ENCODE measurements around the gene EIF5B. TPM values are rescaled to one million over a fixed set of nuclear protein-coding genes. Genes with fewer than 3 reads are reported as not detected.

Gene EIF5B
- total RNA-seq, 1 donor from 2014 or later: 84.7 TPM

DNA sequence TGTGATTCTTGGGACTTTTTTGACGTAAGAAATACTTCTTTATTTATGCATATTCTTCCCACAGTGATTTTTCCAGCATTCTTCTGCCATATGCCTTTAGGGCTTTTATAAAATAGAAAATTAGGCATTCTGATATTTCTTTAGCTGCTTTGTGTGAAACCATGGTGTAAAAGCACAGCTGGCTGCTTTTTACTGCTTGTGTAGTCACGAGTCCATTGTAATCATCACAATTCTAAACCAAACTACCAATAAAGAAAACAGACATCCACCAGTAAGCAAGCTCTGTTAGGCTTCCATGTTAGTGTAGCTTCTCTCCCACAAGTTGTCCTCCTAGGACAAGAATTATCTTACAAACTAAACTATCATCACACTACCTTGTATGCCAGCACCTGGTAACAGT is 62.6 kb downstream of the EIF5B start:
- H3K36me3 Mint-ChIP-seq (ENCODE audit: low read depth): peaks cover 66% of the 10 kb centered on the region
- no peaks in the 10 kb centered on the region for H3K9me3 Mint-ChIP-seq
- H3K27ac Mint-ChIP-seq: no peak overlapping the region
- peaks cover 11% of the 10 kb centered on the region for H3K4me1 Mint-ChIP-seq (ENCODE audit: low read depth)
- H3K27me3 Mint-ChIP-seq (ENCODE audit: insufficient read depth): no peaks in the 10 kb centered on the region
- DNase-seq (ENCODE audit: low spot score): no peak
- H3K4me3 Mint-ChIP-seq: no peak overlapping the region
- intact Hi-C loops (cut with micrococcal nuclease): loop anchor here (5.0 kb wide), 1 partner anchor 93 kb away; the partner anchor contains the start of gene REV1

DNA sequence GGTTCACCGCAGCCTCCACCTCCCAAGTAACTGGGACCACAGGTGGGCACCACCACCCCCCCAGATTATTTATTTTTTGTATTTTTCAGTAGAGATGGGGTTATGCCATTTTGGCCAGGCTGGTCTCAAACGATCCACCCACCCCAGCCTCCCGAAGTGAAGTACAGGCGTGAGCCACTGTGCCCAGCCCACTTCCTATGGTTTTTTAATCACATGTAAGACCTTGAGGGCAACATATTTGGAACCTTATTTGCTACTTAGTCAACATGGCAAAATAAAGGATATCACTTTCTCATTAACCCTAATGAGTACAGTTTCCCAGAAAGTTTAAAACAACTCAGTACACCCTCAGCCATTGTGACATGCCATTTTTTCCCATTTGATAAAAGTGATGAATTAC is 64.7 kb downstream of the EIF5B start:
- peaks cover 58% of the 10 kb centered on the region for H3K36me3 Mint-ChIP-seq (ENCODE audit: low read depth)
- H3K27ac Mint-ChIP-seq: no peak overlapping the region
- no peak for DNase-seq (ENCODE audit: low spot score)
- no peaks in the 10 kb centered on the region for H3K9me3 Mint-ChIP-seq
- peaks cover 11% of the 10 kb centered on the region for H3K4me1 Mint-ChIP-seq (ENCODE audit: low read depth)
- no peaks in the 10 kb centered on the region for H3K27me3 Mint-ChIP-seq (ENCODE audit: insufficient read depth)
- intact Hi-C loops (cut with micrococcal nuclease): loop anchor here (5.0 kb wide), 1 partner anchor 90 kb away; the partner anchor contains the start of gene REV1
- H3K4me3 Mint-ChIP-seq: no peak overlapping the region

GRCh38 chr2:99403084-99403483 is 65.9 kb downstream of the EIF5B start:
- Mint-ChIP-seq H3K4me3 (no peak overlapping the region), H3K27ac (peak overlapping the region; percentile 1), H3K27me3 (ENCODE audit: insufficient read depth) (no peaks in the 10 kb centered on the region), H3K36me3 (ENCODE audit: low read depth) (peaks cover 50% of the 10 kb centered on the region), H3K9me3 (no peaks in the 10 kb centered on the region), H3K4me1 (ENCODE audit: low read depth) (peaks cover 11% of the 10 kb centered on the region)
- intact Hi-C loops (cut with micrococcal nuclease): loop anchor here (5.0 kb wide), 1 partner anchor 89 kb away; the partner anchor contains the start of gene REV1
- no peak for DNase-seq (ENCODE audit: low spot score)

DNA sequence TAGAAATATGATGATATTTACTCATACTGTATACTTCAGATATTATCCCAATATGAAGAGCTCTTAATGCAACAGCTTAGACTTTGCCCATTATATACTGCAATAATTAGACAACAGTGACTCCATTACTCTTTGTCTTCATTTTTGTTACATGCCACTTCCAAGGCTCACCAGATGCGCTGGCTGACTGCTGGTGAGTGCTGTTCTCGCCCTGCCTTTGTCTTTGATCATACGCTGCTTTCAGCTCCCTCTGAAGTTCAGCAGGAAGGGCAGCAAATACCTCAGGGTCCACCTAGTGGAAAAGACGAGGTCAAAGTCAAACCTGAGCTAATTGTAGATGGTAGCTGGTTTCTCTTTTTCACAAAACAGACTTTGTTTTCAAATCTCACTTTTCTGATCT is 66.3 kb downstream of the EIF5B start:
- intact Hi-C loops (cut with micrococcal nuclease): loop anchor here (5.0 kb wide), 1 partner anchor 89 kb away; the partner anchor contains the start of gene REV1
- H3K36me3 Mint-ChIP-seq (ENCODE audit: low read depth): peaks cover 46% of the 10 kb centered on the region

DNA sequence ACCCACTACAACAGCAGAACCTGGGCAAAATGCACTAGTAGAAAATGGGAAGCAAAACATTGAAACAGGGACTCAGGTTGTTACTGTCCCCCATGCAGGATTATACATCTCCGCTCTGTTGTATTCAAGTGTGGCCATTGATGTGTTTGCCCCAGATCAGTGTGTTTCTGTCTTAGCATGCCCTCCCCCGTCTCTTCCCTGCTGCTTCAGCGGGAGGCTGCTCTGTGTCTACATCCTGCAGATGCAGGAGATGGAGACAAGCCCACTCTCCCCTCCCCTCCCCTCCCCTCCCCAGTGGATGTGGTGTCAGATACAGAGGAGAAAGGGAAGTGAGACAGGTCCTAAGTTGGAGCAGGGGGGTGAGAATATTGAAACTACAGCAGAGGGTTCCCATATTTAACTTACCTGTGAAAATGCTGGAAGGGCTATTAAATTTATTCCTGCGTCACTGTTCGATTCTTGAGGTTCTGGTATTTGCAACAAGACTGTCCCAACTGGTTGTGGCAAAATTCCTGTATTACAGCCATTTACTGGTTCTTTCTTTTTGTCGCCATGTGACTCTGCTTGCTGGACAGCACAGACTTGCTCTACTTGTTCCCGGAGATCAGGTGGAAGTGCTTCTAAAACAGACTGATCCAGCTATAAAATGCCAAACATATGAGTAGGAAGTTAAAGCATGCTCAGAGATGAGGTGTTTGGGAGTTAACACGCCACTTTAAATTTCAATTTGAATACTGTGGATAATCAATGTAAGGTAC is 67.0 kb downstream of the EIF5B start:
- intact Hi-C loops (cut with micrococcal nuclease): loop anchor here (5.0 kb wide), 1 partner anchor 88 kb away; the partner anchor contains the start of gene REV1
- Mint-ChIP-seq H3K27ac (peak overlapping the region; percentile 35), H3K27me3 (ENCODE audit: insufficient read depth) (no peaks in the 10 kb centered on the region), H3K4me3 (no peak overlapping the region), H3K4me1 (ENCODE audit: low read depth) (peaks cover 11% of the 10 kb centered on the region), H3K36me3 (ENCODE audit: low read depth) (peaks cover 39% of the 10 kb centered on the region), H3K9me3 (no peaks in the 10 kb centered on the region)
- no peak for DNase-seq (ENCODE audit: low spot score)

More for the DNA sequence above, 66.3 kb downstream of the EIF5B start:
- H3K9me3 Mint-ChIP-seq: no peaks in the 10 kb centered on the region
- peak overlapping the region; percentile 35 for H3K27ac Mint-ChIP-seq
- H3K4me1 Mint-ChIP-seq (ENCODE audit: low read depth): peaks cover 11% of the 10 kb centered on the region
- DNase-seq (ENCODE audit: low spot score): no peak
- H3K4me3 Mint-ChIP-seq: no peak overlapping the region
- no peaks in the 10 kb centered on the region for H3K27me3 Mint-ChIP-seq (ENCODE audit: insufficient read depth)

DNA sequence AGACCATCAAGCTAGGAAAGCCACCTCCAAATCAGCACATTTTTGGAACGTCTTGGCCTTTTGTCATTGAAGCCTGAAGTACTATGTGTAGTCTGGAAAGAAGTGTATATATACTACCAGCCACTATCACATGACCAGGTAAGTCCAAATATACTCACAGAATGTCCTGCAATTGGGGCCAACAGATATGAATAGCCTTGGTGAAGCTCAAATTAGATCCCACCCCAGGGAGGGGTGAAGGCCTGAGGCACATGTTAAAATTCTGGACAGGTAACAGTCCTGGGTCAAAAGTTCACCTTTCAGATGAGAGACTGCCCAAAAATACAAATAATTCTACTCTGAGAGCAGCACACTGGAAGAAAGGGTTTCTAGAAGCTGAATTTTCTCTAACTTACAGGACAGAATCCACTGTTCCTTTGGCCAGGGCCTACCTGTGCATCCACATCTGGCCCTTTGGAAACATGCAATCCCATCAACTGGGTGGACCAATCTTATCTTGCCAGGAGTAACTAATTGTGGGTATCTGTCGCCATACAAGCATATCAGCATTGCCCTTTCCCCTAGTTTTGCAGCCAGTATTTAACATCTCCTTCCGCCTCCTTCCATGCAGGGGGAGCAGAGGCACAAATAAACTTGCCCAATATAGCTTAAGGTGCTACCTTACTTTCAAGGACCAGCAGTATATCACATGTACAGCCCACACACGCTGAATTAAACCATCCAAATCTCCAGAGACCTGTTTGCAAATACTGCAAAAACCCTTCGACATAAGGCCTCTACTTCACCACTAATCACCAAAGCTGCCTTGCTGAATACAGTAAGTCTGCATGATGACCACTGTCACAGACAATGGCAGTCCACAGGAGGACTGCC is 67.8 kb downstream of the EIF5B start:
- no peak for DNase-seq (ENCODE audit: low spot score)
- Mint-ChIP-seq H3K36me3 (ENCODE audit: low read depth) (peaks cover 31% of the 10 kb centered on the region), H3K4me1 (ENCODE audit: low read depth) (peaks cover 11% of the 10 kb centered on the region), H3K9me3 (no peaks in the 10 kb centered on the region), H3K27me3 (ENCODE audit: insufficient read depth) (no peaks in the 10 kb centered on the region), H3K27ac (no peak overlapping the region), H3K4me3 (no peak overlapping the region)
- intact Hi-C loops (cut with micrococcal nuclease): loop anchor here (5.0 kb wide), 1 partner anchor 87 kb away; the partner anchor contains the start of gene REV1

DNA sequence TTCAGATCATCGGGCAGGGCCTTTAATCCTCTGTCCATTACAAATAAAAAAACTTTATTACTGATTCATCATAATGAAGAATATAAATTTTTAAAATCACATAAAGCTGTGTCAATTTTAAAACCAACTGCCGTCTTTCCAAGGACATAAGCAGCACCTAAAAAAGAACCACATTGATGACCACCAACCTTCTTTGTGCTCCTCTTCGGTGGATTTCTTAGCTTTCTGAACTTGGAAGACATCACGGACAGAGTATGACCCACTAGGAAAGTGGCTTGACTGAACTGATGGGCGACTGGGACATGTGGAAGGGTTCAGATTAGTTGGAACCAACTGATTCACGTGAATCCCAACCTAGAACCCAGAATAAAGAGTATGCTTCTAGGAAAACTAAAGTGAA is 68.9 kb downstream of the EIF5B start:
- DNase-seq (ENCODE audit: low spot score): no peak
- H3K4me1 Mint-ChIP-seq (ENCODE audit: low read depth): peaks cover 11% of the 10 kb centered on the region
- H3K9me3 Mint-ChIP-seq: no peaks in the 10 kb centered on the region
- H3K27me3 Mint-ChIP-seq (ENCODE audit: insufficient read depth): peaks cover 2% of the 10 kb centered on the region
- H3K36me3 Mint-ChIP-seq (ENCODE audit: low read depth): peaks cover 29% of the 10 kb centered on the region
- H3K27ac Mint-ChIP-seq: no peak overlapping the region
- intact Hi-C loops (cut with micrococcal nuclease): no loop called here
- H3K4me3 Mint-ChIP-seq: no peak overlapping the region

- Mint-ChIP-seq H3K27ac (no peak overlapping the region), H3K4me3 (no peak overlapping the region), H3K9me3 (no peaks in the 10 kb centered on the region), H3K36me3 (ENCODE audit: low read depth) (peaks cover 27% of the 10 kb centered on the region), H3K4me1 (ENCODE audit: low read depth) (no peaks in the 10 kb centered on the region), H3K27me3 (ENCODE audit: insufficient read depth) (peaks cover 2% of the 10 kb centered on the region)
- no peak for DNase-seq (ENCODE audit: low spot score)
- intact Hi-C loops (cut with micrococcal nuclease): no loop called here
These were observed 73.1 kb downstream of the EIF5B start for GRCh38 chr2:99410276-99410675.

GRCh38 chr2:99414566-99414965 is 77.4 kb downstream of the EIF5B start:
- intact Hi-C loops (cut with micrococcal nuclease): no loop called here
- Mint-ChIP-seq H3K27me3 (ENCODE audit: insufficient read depth) (peaks cover 2% of the 10 kb centered on the region), H3K4me3 (no peak overlapping the region), H3K4me1 (ENCODE audit: low read depth) (no peaks in the 10 kb centered on the region), H3K27ac (no peak overlapping the region), H3K36me3 (ENCODE audit: low read depth) (peaks cover 27% of the 10 kb centered on the region), H3K9me3 (no peaks in the 10 kb centered on the region)
- no peak for DNase-seq (ENCODE audit: low spot score)

- H3K36me3 Mint-ChIP-seq (ENCODE audit: low read depth): peaks cover 34% of the 10 kb centered on the region
- H3K4me3 Mint-ChIP-seq: no peak overlapping the region
- no peak overlapping the region for H3K27ac Mint-ChIP-seq
- H3K27me3 Mint-ChIP-seq (ENCODE audit: insufficient read depth): no peaks in the 10 kb centered on the region
- H3K4me1 Mint-ChIP-seq (ENCODE audit: low read depth): no peaks in the 10 kb centered on the region
- no peak for DNase-seq (ENCODE audit: low spot score)
- H3K9me3 Mint-ChIP-seq: no peaks in the 10 kb centered on the region
- intact Hi-C loops (cut with micrococcal nuclease): no loop called here
These were observed 80.2 kb downstream of the EIF5B start for GRCh38 chr2:99417396-99417795.

GRCh38 chr2:99420031-99420430 is 82.8 kb downstream of the EIF5B start:
- no peak overlapping the region for H3K4me3 Mint-ChIP-seq
- no peaks in the 10 kb centered on the region for H3K27me3 Mint-ChIP-seq (ENCODE audit: insufficient read depth)
- H3K9me3 Mint-ChIP-seq: no peaks in the 10 kb centered on the region
- H3K27ac Mint-ChIP-seq: no peak overlapping the region
- peaks cover 30% of the 10 kb centered on the region for H3K36me3 Mint-ChIP-seq (ENCODE audit: low read depth)
- H3K4me1 Mint-ChIP-seq (ENCODE audit: low read depth): no peaks in the 10 kb centered on the region
- intact Hi-C loops (cut with micrococcal nuclease): no loop called here
- DNase-seq (ENCODE audit: low spot score): no peak

DNA sequence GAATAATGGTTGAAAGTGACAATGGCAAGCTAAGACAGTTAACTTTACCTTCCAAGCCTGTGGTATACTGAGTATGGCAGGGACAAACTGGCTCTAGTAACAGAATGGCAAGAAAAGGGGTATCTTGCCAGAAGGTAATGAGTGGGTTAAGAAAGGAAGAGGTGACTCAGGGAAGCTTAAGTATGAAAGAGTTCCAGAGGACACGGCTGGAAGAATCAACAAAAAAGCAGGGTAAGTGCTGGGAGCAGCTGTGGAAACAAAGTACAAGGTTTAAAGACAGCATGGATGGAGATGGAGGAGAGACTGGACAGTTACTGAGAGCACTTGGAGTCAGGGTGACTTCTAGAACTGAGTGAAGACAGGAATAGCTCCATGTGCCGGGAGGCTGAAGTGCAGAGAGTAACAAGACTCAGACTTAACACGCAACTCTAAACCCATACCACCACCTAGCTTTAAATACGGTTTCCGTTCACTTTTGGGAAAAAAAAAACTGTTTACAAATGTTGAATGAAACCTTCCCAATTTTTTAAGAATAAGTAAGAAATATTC is 83.6 kb downstream of the EIF5B start:
- no peak overlapping the region for H3K4me3 Mint-ChIP-seq
- peaks cover 30% of the 10 kb centered on the region for H3K36me3 Mint-ChIP-seq (ENCODE audit: low read depth)
- H3K27ac Mint-ChIP-seq: peak overlapping the region; percentile 36
- no peaks in the 10 kb centered on the region for H3K9me3 Mint-ChIP-seq
- H3K4me1 Mint-ChIP-seq (ENCODE audit: low read depth): no peaks in the 10 kb centered on the region
- H3K27me3 Mint-ChIP-seq (ENCODE audit: insufficient read depth): no peaks in the 10 kb centered on the region
- intact Hi-C loops (cut with micrococcal nuclease): no loop called here
- no peak for DNase-seq (ENCODE audit: low spot score)
